Cerebellar cortex (tissue), 1 donor: ENCODE data around the gene SRPX.
A peak's percentile ranks its signal among the peaks of the same experiment; 100 is the strongest.

Experiments
- DNase-seq: peaks from one replicate; pipeline ENCODE4 v3.0.0-alpha.2; 2015; ENCODE audit warnings: low spot score

The SRPX gene

GRCh38 chrX:38206542-38206941 is 14.1 kb downstream of the SRPX start:
- DNase-seq = peak; percentile 9

- no peak for DNase-seq
Observed at GRCh38 chrX:38206036-38206435, 14.6 kb downstream of the SRPX start.

- no peak for DNase-seq
Observed at GRCh38 chrX:38205039-38205438, 15.6 kb downstream of the SRPX start.

GRCh38 chrX:38192007-38192810 is 28.5 kb downstream of the SRPX start:
- no peak for DNase-seq

- no peak for DNase-seq
Observed at GRCh38 chrX:38189431-38190250, 31.0 kb downstream of the SRPX start.

- DNase-seq = no peak
Observed at GRCh38 chrX:38183596-38183995, 37.1 kb downstream of the SRPX start.

GRCh38 chrX:38181357-38181756 is 39.3 kb downstream of the SRPX start:
- no peak for DNase-seq

- DNase-seq = no peak
Observed at GRCh38 chrX:38178396-38178795, 42.3 kb downstream of the SRPX start.

- peak; percentile 23 for DNase-seq
Observed at GRCh38 chrX:38175139-38175538, 45.5 kb downstream of the SRPX start.

GRCh38 chrX:38172596-38172995 is 48.1 kb downstream of the SRPX start:
- DNase-seq = no peak

GRCh38 chrX:38170556-38170955 is 50.1 kb downstream of the SRPX start:
- no peak for DNase-seq

GRCh38 chrX:38166478-38167083 is 54.1 kb downstream of the SRPX start:
- no peak for DNase-seq

- DNase-seq = no peak
Observed at GRCh38 chrX:38165023-38165422, 55.6 kb downstream of the SRPX start.

- DNase-seq = no peak
Observed at GRCh38 chrX:38163193-38163592, 57.5 kb downstream of the SRPX start.

GRCh38 chrX:38156838-38157237 is 63.8 kb downstream of the SRPX start:
- no peak for DNase-seq

- no peak for DNase-seq
Observed at GRCh38 chrX:38154818-38155217, 65.9 kb downstream of the SRPX start.

- no peak for DNase-seq
Observed at GRCh38 chrX:38154340-38154739, 66.3 kb downstream of the SRPX start.

GRCh38 chrX:38151441-38151840 is 69.2 kb downstream of the SRPX start:
- DNase-seq = no peak

GRCh38 chrX:38150993-38151392 is 69.7 kb downstream of the SRPX start:
- DNase-seq = no peak

GRCh38 chrX:38149016-38149415 is 71.7 kb downstream of the SRPX start:
- DNase-seq = no peak

- no peak for DNase-seq
Observed at GRCh38 chrX:38142610-38143009, 78.1 kb downstream of the SRPX start.

- no peak for DNase-seq
Observed at GRCh38 chrX:38138900-38139299, 81.8 kb downstream of the SRPX start.
